Astrocyte of the cerebellum (primary cell): Measurements from ENCODE around the gene GCNT2.

Experiments
- DNase-seq: peaks from one replicate; pipeline ENCODE4 v3.0.0-alpha.2; 2011; ENCODE audit warnings: low read depth
- H3K4me3 ChIP-seq: 2 replicates; pipeline ENCODE4 v1.5.1; 2011; ENCODE audit warnings: mild to moderate bottlenecking, low read depth, low read length, moderate library complexity
- CTCF ChIP-seq: IDR thresholded peaks from 2 replicates; pipeline ENCODE4 v1.5.1; 2012; ENCODE audit warnings: low read length, low read depth, moderate library complexity, mild to moderate bottlenecking; ENCODE audit errors: missing control alignments
- in situ Hi-C: cut with HindIII; loops from 2 replicates; pipeline ENCODE4 v1.10.0; 2017; ENCODE audit warnings: low sequenced_read_pairs

Gene GCNT2

GRCh38 chr6:10621847-10622246 is 100.7 kb downstream of the GCNT2 start:
- in situ Hi-C loops, result no loop called here
- TF ChIP-seq CTCF, result no peak

GRCh38 chr6:10624836-10625235 is 103.7 kb downstream of the GCNT2 start:
- in situ Hi-C loops, result no loop called here
- no peak for TF ChIP-seq CTCF
- no peak for DNase-seq
- H3K4me3 ChIP-seq, result no peak overlapping the region

More at GRCh38 chr6:10621847-10622246, 100.7 kb downstream of the GCNT2 start:
- no peak overlapping the region for H3K4me3 ChIP-seq
- DNase-seq, result no peak

- in situ Hi-C loops, result no loop called here
- no peak for TF ChIP-seq CTCF
- no peak for DNase-seq
- no peak overlapping the region for H3K4me3 ChIP-seq
These were observed 105.1 kb downstream of the GCNT2 start for GRCh38 chr6:10626154-10626741.

GRCh38 chr6:10627800-10628199 is 106.6 kb downstream of the GCNT2 start:
- in situ Hi-C loops, result no loop called here
- DNase-seq, result no peak
- no peak for TF ChIP-seq CTCF
- no peak overlapping the region for H3K4me3 ChIP-seq

- H3K4me3 ChIP-seq, result no peak overlapping the region
- DNase-seq, result no peak
- in situ Hi-C loops, result no loop called here
- no peak for TF ChIP-seq CTCF
These were observed 109.0 kb downstream of the GCNT2 start for GRCh38 chr6:10630178-10630577.

- in situ Hi-C loops, result no loop called here
These were observed 112.1 kb downstream of the GCNT2 start for GRCh38 chr6:10633216-10633615.

More at GRCh38 chr6:10633216-10633615, 112.1 kb downstream of the GCNT2 start:
- DNase-seq, result peak; percentile 33
- H3K4me3 ChIP-seq, result no peak overlapping the region
- TF ChIP-seq CTCF, result no peak
